ENCODE measurements around the gene TEX44. TPM values are rescaled to one million over a fixed set of nuclear protein-coding genes. Genes with fewer than 3 reads are reported as not detected.

TEX44 gene
- not detected for total RNA-seq

- DNase-seq = no peak
- H3K36me3 ChIP-seq = no peaks in the 10 kb centered on the region
- no peak for TF ChIP-seq POLR2A (IDR thresholded peaks at IDR 0.05)
- TF ChIP-seq, protein P1, sequence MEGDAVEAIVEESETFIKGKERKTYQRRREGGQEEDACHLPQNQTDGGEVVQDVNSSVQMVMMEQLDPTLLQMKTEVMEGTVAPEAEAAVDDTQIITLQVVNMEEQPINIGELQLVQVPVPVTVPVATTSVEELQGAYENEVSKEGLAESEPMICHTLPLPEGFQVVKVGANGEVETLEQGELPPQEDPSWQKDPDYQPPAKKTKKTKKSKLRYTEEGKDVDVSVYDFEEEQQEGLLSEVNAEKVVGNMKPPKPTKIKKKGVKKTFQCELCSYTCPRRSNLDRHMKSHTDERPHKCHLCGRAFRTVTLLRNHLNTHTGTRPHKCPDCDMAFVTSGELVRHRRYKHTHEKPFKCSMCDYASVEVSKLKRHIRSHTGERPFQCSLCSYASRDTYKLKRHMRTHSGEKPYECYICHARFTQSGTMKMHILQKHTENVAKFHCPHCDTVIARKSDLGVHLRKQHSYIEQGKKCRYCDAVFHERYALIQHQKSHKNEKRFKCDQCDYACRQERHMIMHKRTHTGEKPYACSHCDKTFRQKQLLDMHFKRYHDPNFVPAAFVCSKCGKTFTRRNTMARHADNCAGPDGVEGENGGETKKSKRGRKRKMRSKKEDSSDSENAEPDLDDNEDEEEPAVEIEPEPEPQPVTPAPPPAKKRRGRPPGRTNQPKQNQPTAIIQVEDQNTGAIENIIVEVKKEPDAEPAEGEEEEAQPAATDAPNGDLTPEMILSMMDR (IDR thresholded peaks at IDR 0.05) = no peak
- no peaks in the 10 kb centered on the region for H3K9me3 ChIP-seq
- no peaks in the 10 kb centered on the region for H3K27me3 ChIP-seq
- H3K4me1 ChIP-seq = no peaks in the 10 kb centered on the region
- H3K4me3 ChIP-seq = no peak within 1 kb of the TSS
- H3K27ac ChIP-seq = no peak within 1 kb of the TSS
Observed at GRCh38 chr2:231592636-231593145, at the start of gene TEX44. Gene TEX44 (plus strand): TSS chr2:231592864. CDS start chr2:231592952, 88 bp downstream.

- TF ChIP-seq, protein P1 (IDR thresholded peaks at IDR 0.05) = no peak
- no peak for TF ChIP-seq POLR2A (IDR thresholded peaks at IDR 0.05)
- no peaks in the 10 kb centered on the region for H3K9me3 ChIP-seq
- DNase-seq = peak in 2 of 3 donors; percentile 76 to 88
- no peaks in the 10 kb centered on the region for H3K27me3 ChIP-seq
- no peak overlapping the region for H3K4me3 ChIP-seq
- no peaks in the 10 kb centered on the region for H3K36me3 ChIP-seq
- H3K4me1 ChIP-seq = peaks cover 0 to 18% (median 7%) of the 10 kb centered on the region in 4 donors
- peak overlapping the region; percentile 35 to 71 (median 64) for H3K27ac ChIP-seq
Observed at GRCh38 chr2:231545105-231545902, 47.4 kb upstream of the TEX44 start.

DNA sequence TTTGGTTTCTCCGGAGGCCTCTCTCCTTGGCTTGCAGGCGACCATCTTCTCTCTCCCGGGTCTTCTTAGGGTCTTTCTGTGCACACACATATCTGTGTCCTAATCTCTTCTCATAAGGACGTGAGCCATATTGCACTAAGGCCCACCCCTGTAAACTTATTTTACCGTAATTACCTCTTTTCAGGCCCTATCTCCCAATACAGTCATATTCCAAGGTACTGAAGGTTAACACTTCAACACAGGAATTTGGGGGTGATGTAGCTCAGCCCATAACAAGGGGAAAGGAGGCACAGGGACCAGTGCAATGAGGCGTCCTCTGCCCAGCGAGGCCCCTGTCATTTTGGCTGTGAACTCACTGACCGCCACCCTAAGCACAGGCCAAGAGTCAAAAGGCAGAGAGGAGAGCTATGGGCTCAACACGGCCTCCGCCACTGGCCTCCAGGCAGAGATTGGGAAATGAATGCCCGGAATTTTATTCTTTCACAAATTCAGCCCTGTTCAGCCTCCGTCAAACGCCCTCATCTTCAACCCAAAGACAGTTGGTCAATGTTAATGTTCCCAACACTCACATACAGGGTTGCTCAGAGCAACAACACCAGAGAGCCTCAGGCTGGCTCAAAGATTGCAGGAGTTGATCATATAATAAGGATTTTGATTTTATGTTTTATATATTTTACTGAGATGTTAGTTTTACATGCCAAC lies 46.5 kb upstream of the TEX44 start:
- no peaks in the 10 kb centered on the region for H3K27me3 ChIP-seq
- H3K4me3 ChIP-seq = no peak overlapping the region
- TF ChIP-seq POLR2A (IDR thresholded peaks at IDR 0.05) = no peak
- TF ChIP-seq, protein P1 (IDR thresholded peaks at IDR 0.05) = no peak
- no peaks in the 10 kb centered on the region for H3K9me3 ChIP-seq
- H3K27ac ChIP-seq = peak overlapping the region in 3 of 4 donors; percentile 63 to 71 (median 66)
- no peaks in the 10 kb centered on the region for H3K36me3 ChIP-seq
- no peak for DNase-seq
- H3K4me1 ChIP-seq = peaks cover 0 to 18% (median 7%) of the 10 kb centered on the region in 4 donors

DNA sequence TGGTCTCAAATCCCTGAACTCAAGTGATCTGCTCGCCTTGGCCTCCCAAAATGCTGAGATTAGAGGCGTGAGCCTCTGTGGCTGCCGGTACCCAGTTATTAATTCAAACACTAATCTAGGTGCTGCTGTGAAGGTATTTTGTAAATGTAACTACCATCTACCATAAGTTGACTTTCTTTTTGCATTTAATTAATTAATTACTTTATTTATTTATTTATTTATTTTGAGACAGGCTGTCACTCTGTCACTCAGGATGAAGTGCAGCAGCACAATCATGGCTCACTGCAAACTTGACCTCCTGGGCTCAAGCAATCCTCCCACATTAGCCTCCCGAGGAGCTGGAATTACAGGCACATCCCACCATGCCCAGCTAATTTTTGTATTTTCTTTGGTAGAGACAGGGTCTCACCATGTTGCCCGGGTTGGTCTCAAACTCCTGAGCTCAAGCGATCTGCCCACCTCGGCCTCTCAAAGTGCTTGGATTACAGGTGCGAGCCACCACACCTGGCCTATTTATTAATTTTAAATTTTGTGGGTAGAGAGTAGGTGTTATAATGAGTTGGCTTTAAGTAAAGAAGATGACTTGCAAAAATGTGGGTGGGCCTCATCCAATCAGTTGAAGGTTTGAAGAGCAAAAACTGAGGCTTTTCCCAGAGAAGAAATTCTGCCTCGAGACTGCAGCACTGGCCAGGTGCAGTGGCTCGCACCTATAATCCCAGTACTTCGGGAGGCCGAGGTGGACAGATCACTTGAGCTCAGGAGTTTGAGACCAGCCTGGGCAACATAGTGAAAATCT lies 45.2 kb upstream of the TEX44 start:
- Histone ChIP-seq H3K36me3 (no peaks in the 10 kb centered on the region), H3K9me3 (no peaks in the 10 kb centered on the region), H3K4me1 (peaks cover 0 to 18% (median 7%) of the 10 kb centered on the region in 4 donors), H3K4me3 (no peak overlapping the region), H3K27ac (no peak overlapping the region), H3K27me3 (no peaks in the 10 kb centered on the region)
- TF ChIP-seq POLR2A (IDR thresholded peaks at IDR 0.05) = no peak
- TF ChIP-seq, protein P1 (IDR thresholded peaks at IDR 0.05) = no peak
- no peak for DNase-seq

- no peaks in the 10 kb centered on the region for H3K36me3 ChIP-seq
- H3K4me3 ChIP-seq = no peak overlapping the region
- no peaks in the 10 kb centered on the region for H3K27me3 ChIP-seq
- H3K9me3 ChIP-seq = no peaks in the 10 kb centered on the region
- H3K4me1 ChIP-seq = peaks cover 0 to 18% (median 7%) of the 10 kb centered on the region in 4 donors
- H3K27ac ChIP-seq = no peak overlapping the region
- DNase-seq = no peak
- no peak for TF ChIP-seq POLR2A (IDR thresholded peaks at IDR 0.05)
- TF ChIP-seq, protein P1 (IDR thresholded peaks at IDR 0.05) = no peak
Observed at GRCh38 chr2:231548752-231549151, 43.9 kb upstream of the TEX44 start.
